Natural killer cell treated with Interleukin-12 subunit alpha and Interleukin-12 subunit beta and Interleukin-15 and Interleukin-18, amount 100 ng/mL, for 72 hours (primary cell): ENCODE results near the gene KRT73. TPM values are rescaled to one million over a fixed set of nuclear protein-coding genes. Genes with fewer than 3 reads are reported as not detected.

Experiments used
- ATAC-seq, 2 donors: fragments of 150-1000 bp; cut with Tn5 transposase in 1 of 2; sonication (Bioruptor Pico), chemical (Tn5 transposase) in 1 of 2; 2 replicates each; pipeline ENCODE4 v1.10.0; 2021
- DNase-seq: peaks from one replicate; pipeline ENCODE4 v3.0.0; 2022; ENCODE audit warnings: low spot score
- H3K27ac Mint-ChIP-seq, 2 donors: 1 replicate in 1 of 2; 2 replicates in 1 of 2; pipeline ENCODE4 v1.8.0; 2022; ENCODE audit warnings: mixed read lengths in 2 of 2, mild to moderate bottlenecking in 1 of 2, moderate library complexity in 1 of 2
- H3K27me3 Mint-ChIP-seq, 2 donors: 1 replicate in 1 of 2; 2 replicates in 1 of 2; pipeline ENCODE4 v1.8.0; 2022; ENCODE audit warnings: mixed read lengths in 2 of 2
- H3K36me3 Mint-ChIP-seq: one replicate; pipeline ENCODE4 v1.8.0; 2022; ENCODE audit warnings: mixed read lengths
- H3K4me1 Mint-ChIP-seq, 2 donors: 1 replicate in 1 of 2; 2 replicates in 1 of 2; pipeline ENCODE4 v1.8.0; 2022; ENCODE audit warnings: low read depth in 2 of 2, mixed read lengths in 2 of 2, mild to moderate bottlenecking in 1 of 2
- H3K4me3 Mint-ChIP-seq: one replicate; pipeline ENCODE4 v1.8.0; 2022; ENCODE audit warnings: mixed read lengths
- H3K9me3 Mint-ChIP-seq: 2 replicates; pipeline ENCODE4 v1.8.0; 2022; ENCODE audit warnings: mixed read lengths
- total RNA-seq, 2 donors: library from RNA; stranded (reverse); gene quantifications; one replicate each; pipeline ENCODE4 v1.2.3, GENCODE V29; 2022

KRT73 gene
- total RNA-seq, 2 donors from 2014 or later: 0.52 TPM; not detected in 1

GRCh38 chr12:52577316-52577715 lies 41.0 kb downstream of the KRT73 start:
- Mint-ChIP-seq H3K36me3 (no peaks in the 10 kb centered on the region), H3K27me3 (peaks cover 0 to 11% of the 10 kb centered on the region in 2 donors), H3K4me1 (peaks cover 17 to 26% of the 10 kb centered on the region in 2 donors), H3K9me3 (no peaks in the 10 kb centered on the region), H3K27ac (no peak overlapping the region), H3K4me3 (no peak overlapping the region)
- ATAC-seq (no peak), DNase-seq (no peak)

GRCh38 chr12:52575948-52576347 lies 42.4 kb downstream of the KRT73 start:
- Mint-ChIP-seq H3K4me3 (no peak overlapping the region), H3K9me3 (no peaks in the 10 kb centered on the region), H3K4me1 (peaks cover 17 to 31% of the 10 kb centered on the region in 2 donors), H3K36me3 (no peaks in the 10 kb centered on the region), H3K27me3 (peaks cover 0 to 12% of the 10 kb centered on the region in 2 donors), H3K27ac (no peak overlapping the region)
- no peak for ATAC-seq
- no peak for DNase-seq

GRCh38 chr12:52575256-52575655 lies 43.1 kb downstream of the KRT73 start:
- peaks cover 0 to 12% of the 10 kb centered on the region in 2 donors for H3K27me3 Mint-ChIP-seq
- no peaks in the 10 kb centered on the region for H3K9me3 Mint-ChIP-seq
- DNase-seq (no peak), ATAC-seq (no peak)
- H3K4me1 Mint-ChIP-seq: peaks cover 19 to 29% of the 10 kb centered on the region in 2 donors
- H3K27ac Mint-ChIP-seq: peak overlapping the region in 1 of 2 donors; percentile 45
- H3K4me3 Mint-ChIP-seq: no peak overlapping the region
- no peaks in the 10 kb centered on the region for H3K36me3 Mint-ChIP-seq

- Mint-ChIP-seq H3K36me3 (no peaks in the 10 kb centered on the region), H3K9me3 (no peaks in the 10 kb centered on the region), H3K27ac (no peak within 1 kb of the TSS), H3K4me3 (no peak within 1 kb of the TSS), H3K27me3 (peaks cover 0 to 15% of the 10 kb centered on the region in 2 donors), H3K4me1 (peaks cover 22 to 33% of the 10 kb centered on the region in 2 donors)
- ATAC-seq (no peak), DNase-seq (no peak)
These were observed 44.6 kb downstream of the KRT73 start, which contains the start of gene KRT74 for GRCh38 chr12:52573743-52574142. Gene KRT74 (minus strand): TSS chr12:52573843. CDS start chr12:52573777, 66 bp downstream.

GRCh38 chr12:52573306-52573705 lies 45.1 kb downstream of the KRT73 start:
- DNase-seq (no peak), ATAC-seq (no peak)
- Mint-ChIP-seq H3K27ac (no peak overlapping the region), H3K36me3 (no peaks in the 10 kb centered on the region), H3K4me1 (peaks cover 25 to 38% of the 10 kb centered on the region in 2 donors), H3K9me3 (no peaks in the 10 kb centered on the region), H3K27me3 (peaks cover 0 to 15% of the 10 kb centered on the region in 2 donors), H3K4me3 (no peak overlapping the region)

DNA sequence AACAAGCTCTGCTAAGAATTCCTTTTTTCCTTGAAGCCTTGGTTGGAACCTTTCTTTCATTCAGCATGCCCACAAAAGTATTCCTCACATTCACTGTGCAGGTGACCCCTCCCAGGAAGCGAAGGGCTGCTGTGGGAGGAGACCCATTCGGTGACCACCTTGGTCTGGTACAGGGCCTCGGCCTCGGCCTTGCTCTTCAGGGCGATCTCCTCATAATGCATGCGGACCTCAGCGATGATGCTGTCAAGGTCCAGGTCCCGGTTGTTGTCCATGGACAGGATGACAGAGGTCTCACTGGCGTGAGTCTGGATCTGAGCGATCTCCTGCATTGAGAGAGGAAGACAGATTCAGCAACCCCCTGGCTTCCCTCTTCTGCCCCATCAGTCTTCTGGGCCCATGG lies 47.8 kb downstream of the KRT73 start:
- no peak for DNase-seq
- Mint-ChIP-seq H3K4me3 (no peak overlapping the region), H3K36me3 (no peaks in the 10 kb centered on the region), H3K4me1 (peaks cover 34 to 52% of the 10 kb centered on the region in 2 donors), H3K27me3 (peaks cover 0 to 12% of the 10 kb centered on the region in 2 donors), H3K27ac (no peak overlapping the region), H3K9me3 (no peaks in the 10 kb centered on the region)
- ATAC-seq: no peak

GRCh38 chr12:52568111-52568510 lies 50.2 kb downstream of the KRT73 start:
- Mint-ChIP-seq H3K4me1 (peaks cover 29 to 53% of the 10 kb centered on the region in 2 donors), H3K27ac (peak overlapping the region in 1 of 2 donors; percentile 62), H3K4me3 (peak overlapping the region; percentile 28), H3K27me3 (peaks cover 0 to 11% of the 10 kb centered on the region in 2 donors), H3K9me3 (no peaks in the 10 kb centered on the region), H3K36me3 (no peaks in the 10 kb centered on the region)
- no peak for DNase-seq
- no peak for ATAC-seq

DNA sequence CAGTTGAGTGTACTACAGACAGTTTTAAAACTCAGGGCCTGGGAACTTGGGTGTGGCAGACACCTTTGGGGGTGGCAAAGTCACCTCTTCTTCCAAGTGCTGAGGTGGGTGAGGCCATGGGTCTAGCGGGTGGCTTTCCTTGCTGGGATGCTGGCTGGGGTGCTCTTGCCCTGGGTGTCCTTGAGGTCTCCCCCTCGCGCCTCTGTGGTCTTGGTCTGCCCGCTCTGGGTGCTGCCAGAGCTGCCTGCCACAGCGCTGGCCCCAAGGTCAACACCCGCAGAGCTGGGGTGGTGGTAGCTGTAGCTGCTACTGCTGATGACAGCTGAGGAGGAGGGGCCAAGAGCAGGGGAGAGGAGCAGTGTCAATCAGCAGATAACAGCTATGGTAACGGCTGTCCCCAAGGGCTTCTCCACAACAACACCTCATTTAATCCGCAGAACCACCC lies 51.5 kb downstream of the KRT73 start:
- H3K27ac Mint-ChIP-seq: peak overlapping the region; percentile 35 to 60
- peak; percentile 83 for DNase-seq
- no peaks in the 10 kb centered on the region for H3K36me3 Mint-ChIP-seq
- peak; percentile 91 to 94 for ATAC-seq
- H3K9me3 Mint-ChIP-seq: no peaks in the 10 kb centered on the region
- H3K4me3 Mint-ChIP-seq: peak overlapping the region; percentile 67
- H3K4me1 Mint-ChIP-seq: peaks cover 29 to 50% of the 10 kb centered on the region in 2 donors
- H3K27me3 Mint-ChIP-seq: peaks cover 0 to 3% of the 10 kb centered on the region in 2 donors

GRCh38 chr12:52564582-52564981 lies 53.8 kb downstream of the KRT73 start:
- no peak overlapping the region for H3K27ac Mint-ChIP-seq
- no peaks in the 10 kb centered on the region for H3K9me3 Mint-ChIP-seq
- DNase-seq (no peak), ATAC-seq (no peak)
- no peaks in the 10 kb centered on the region for H3K36me3 Mint-ChIP-seq
- H3K27me3 Mint-ChIP-seq: no peaks in the 10 kb centered on the region
- H3K4me3 Mint-ChIP-seq: no peak overlapping the region
- H3K4me1 Mint-ChIP-seq: peaks cover 42 to 56% of the 10 kb centered on the region in 2 donors

- H3K36me3 Mint-ChIP-seq: no peaks in the 10 kb centered on the region
- peaks cover 45 to 56% of the 10 kb centered on the region in 2 donors for H3K4me1 Mint-ChIP-seq
- no peak overlapping the region for H3K4me3 Mint-ChIP-seq
- no peak overlapping the region for H3K27ac Mint-ChIP-seq
- DNase-seq (no peak), ATAC-seq (no peak)
- no peaks in the 10 kb centered on the region for H3K9me3 Mint-ChIP-seq
- no peaks in the 10 kb centered on the region for H3K27me3 Mint-ChIP-seq
These were observed 56.4 kb downstream of the KRT73 start for GRCh38 chr12:52561880-52562449.

GRCh38 chr12:52559979-52560378 lies 58.4 kb downstream of the KRT73 start:
- no peaks in the 10 kb centered on the region for H3K36me3 Mint-ChIP-seq
- peak overlapping the region; percentile 6 for H3K4me3 Mint-ChIP-seq
- H3K4me1 Mint-ChIP-seq: peaks cover 55% of the 10 kb centered on the region in 2 donors
- H3K27ac Mint-ChIP-seq: peak overlapping the region in 1 of 2 donors; percentile 47
- no peaks in the 10 kb centered on the region for H3K9me3 Mint-ChIP-seq
- no peak for ATAC-seq
- no peak for DNase-seq
- no peaks in the 10 kb centered on the region for H3K27me3 Mint-ChIP-seq

GRCh38 chr12:52558781-52559445 lies 59.4 kb downstream of the KRT73 start:
- ATAC-seq: peak in 1 of 2 donors; percentile 18
- Mint-ChIP-seq H3K9me3 (peaks cover 3% of the 10 kb centered on the region), H3K4me3 (peak overlapping the region; percentile 54), H3K27me3 (no peaks in the 10 kb centered on the region), H3K36me3 (no peaks in the 10 kb centered on the region), H3K4me1 (peaks cover 62 to 65% of the 10 kb centered on the region in 2 donors), H3K27ac (peak overlapping the region in 1 of 2 donors; percentile 49)
- no peak for DNase-seq
